GM18519 (cell line): ENCODE results near the gene GALNT18.
"Not testable (repeated sequence)": the region's sequence is repeated elsewhere in the genome, so short reads cannot be mapped to it uniquely, and the experiment has no call there.

ENCODE experiments used
- ATAC-seq: cut with Tn5 transposase; IDR thresholded peaks from one replicate; pipeline ENCODE4 v1.9.1; 2021; ENCODE audit warnings: mild to moderate bottlenecking, moderate library complexity; ENCODE audit not compliant: unreplicated experiment, low FRiP score

GALNT18 gene

GRCh38 chr11:11373934-11374333 lies 247.9 kb downstream of the GALNT18 start:
- no peak for ATAC-seq

GRCh38 chr11:11372461-11372860 lies 249.3 kb downstream of the GALNT18 start:
- no peak for ATAC-seq

GRCh38 chr11:11370962-11371303 lies 250.9 kb downstream of the GALNT18 start:
- no peak for ATAC-seq

- no peak for ATAC-seq
These were observed 251.4 kb downstream of the GALNT18 start for GRCh38 chr11:11370255-11370961.

GRCh38 chr11:11366793-11367192 lies 255.0 kb downstream of the GALNT18 start:
- ATAC-seq = no peak

- no peak for ATAC-seq
These were observed 258.1 kb downstream of the GALNT18 start for GRCh38 chr11:11363674-11364073.

GRCh38 chr11:11359611-11360010 lies 262.2 kb downstream of the GALNT18 start:
- ATAC-seq = no peak

GRCh38 chr11:11356842-11357241 lies 265.0 kb downstream of the GALNT18 start:
- ATAC-seq = no peak

GRCh38 chr11:11352878-11353277 lies 268.9 kb downstream of the GALNT18 start, which contains the start of gene CSNK2A3:
Gene CSNK2A3, minus strand, starts transcription at chr11:11353250. Its CDS starts 131 bp downstream, at chr11:11353119.
- not testable (repeated sequence) for ATAC-seq

GRCh38 chr11:11351851-11352250 lies 270.0 kb downstream of the GALNT18 start:
- not testable (repeated sequence) for ATAC-seq

- no peak for ATAC-seq
These were observed 270.7 kb downstream of the GALNT18 start for GRCh38 chr11:11351042-11351586.

GRCh38 chr11:11349870-11350337 lies 271.9 kb downstream of the GALNT18 start:
- no peak for ATAC-seq

- ATAC-seq = no peak
These were observed 272.5 kb downstream of the GALNT18 start for GRCh38 chr11:11349106-11349825.

- ATAC-seq = no peak
These were observed 273.5 kb downstream of the GALNT18 start for GRCh38 chr11:11348303-11348702.

GRCh38 chr11:11347592-11347991 lies 274.2 kb downstream of the GALNT18 start:
- ATAC-seq = no peak

GRCh38 chr11:11346303-11346702 lies 275.5 kb downstream of the GALNT18 start:
- no peak for ATAC-seq

GRCh38 chr11:11345099-11345498 lies 276.7 kb downstream of the GALNT18 start:
- no peak for ATAC-seq

- ATAC-seq = no peak
These were observed 277.8 kb downstream of the GALNT18 start for GRCh38 chr11:11344045-11344444.

GRCh38 chr11:11338304-11338703 lies 283.5 kb downstream of the GALNT18 start:
- ATAC-seq = no peak

- no peak for ATAC-seq
These were observed 285.1 kb downstream of the GALNT18 start for GRCh38 chr11:11336664-11337063.

GRCh38 chr11:11335043-11335442 lies 286.8 kb downstream of the GALNT18 start:
- ATAC-seq = no peak

- ATAC-seq = no peak
These were observed 287.2 kb downstream of the GALNT18 start for GRCh38 chr11:11334607-11335006.
